Posterior vena cava (tissue), 2 donors: Measurements from ENCODE around the gene FGFR1OP2. TPM values are rescaled to one million over a fixed set of nuclear protein-coding genes. Genes with fewer than 3 reads are reported as not detected.

Experiments used
- DNase-seq: peaks from one replicate; pipeline ENCODE4 v3.0.0-alpha.2; 2020; ENCODE audit warnings: low spot score
- intact Hi-C, 2 donors: fragments of 100-400 bp; cut with DNase I; formaldehyde crosslinking; loops; one replicate each; pipeline versions ENCODE4 v1.14.1 to v1.14.2; 2022 to 2023
- total RNA-seq, 2 donors: library from RNA; stranded (reverse); fragmentation: NEBNext Ultra II Directional; extraction: Animal tissue kit (Norgen Biotek cat#: 25700); gene quantifications; one replicate each; pipeline ENCODE4 v1.2.1, GENCODE V29; 2021
- donor health status: DM: yes; HTN: yes; CAD: no.
- donor health status: DM: yes; HTN: yes; CAD: no.

FGFR1OP2 gene
- total RNA-seq, 2 donors from 2014 or later = 46.1 to 48.6 TPM

- DNase-seq = no peak
- intact Hi-C loops = loop anchor here (5.0 to 10.0 kb wide), 3 partner anchors 78 to 227 kb away; partner anchors contain the start of genes FGFR1OP2 (in 1 of the 2), INTS13 (in 1 of the 2) and STK38L (in 1 of the 2)
Observed at GRCh38 chr12:27014859-27015729, 76.8 kb downstream of the FGFR1OP2 start.

GRCh38 chr12:27015730-27016076, 77.4 kb downstream of the FGFR1OP2 start:
- intact Hi-C loops = loop anchor here in 1 of 2 donors (10.0 kb wide), 1 partner anchor 161 kb away; no protein-coding TSS in a partner anchor

More at GRCh38 chr12:27015730-27016076, 77.4 kb downstream of the FGFR1OP2 start:
- DNase-seq = no peak

Other genes with a start within 250 kb of the FGFR1OP2 start
- 10 to 100 TPM; 38.8 to 40.3 TPM for gene ITPR2, start 105.3 kb upstream of the FGFR1OP2 start, total RNA-seq
- 10 to 100 TPM; 15.1 to 23.0 TPM for gene INTS13, start 489 bp upstream of the FGFR1OP2 start, total RNA-seq
- 10 to 100 TPM; 33.4 to 43.5 TPM for gene TM7SF3, start 75.9 kb downstream of the FGFR1OP2 start, total RNA-seq
- gene MED21, start 84.1 kb downstream of the FGFR1OP2 start, total RNA-seq = 10 to 100 TPM; 55.7 to 67.4 TPM
- gene C12orf71, start 144.1 kb downstream of the FGFR1OP2 start, total RNA-seq = not detected